ENCODE results near the gene JAZF1.

The JAZF1 gene

GRCh38 chr7:27996141-27996540 is 184.5 kb downstream of the JAZF1 start:
- Histone ChIP-seq H3K9me3 (replicated peaks; ENCODE audit: low read length) (no peaks in the 10 kb centered on the region), H3K27me3 (ENCODE audit: control insufficient read depth, insufficient read depth, low read length) (no peaks in the 10 kb centered on the region), H3K4me3 (ENCODE audit: low read length) (no peak overlapping the region), H3K9ac (ENCODE audit: low read depth, low read length) (no peak overlapping the region), H3K4me1 (ENCODE audit: control insufficient read depth, insufficient read depth, low read length) (peaks cover 10% of the 10 kb centered on the region), H3K36me3 (ENCODE audit: insufficient read depth, low read length) (no peaks in the 10 kb centered on the region), H3K4me2 (ENCODE audit: low read length) (no peak overlapping the region)

- Histone ChIP-seq H3K27me3 (ENCODE audit: control insufficient read depth, insufficient read depth, low read length) (no peaks in the 10 kb centered on the region), H3K4me3 (ENCODE audit: low read length) (no peak overlapping the region), H3K9ac (ENCODE audit: low read depth, low read length) (no peak overlapping the region), H3K9me3 (replicated peaks; ENCODE audit: low read length) (no peaks in the 10 kb centered on the region), H3K4me2 (ENCODE audit: low read length) (no peak overlapping the region), H3K4me1 (ENCODE audit: control insufficient read depth, insufficient read depth, low read length) (peaks cover 10% of the 10 kb centered on the region), H3K36me3 (ENCODE audit: insufficient read depth, low read length) (no peaks in the 10 kb centered on the region)
Measured at GRCh38 chr7:27995228-27995627, 185.4 kb downstream of the JAZF1 start.

- Histone ChIP-seq H3K4me3 (ENCODE audit: low read length) (no peak overlapping the region), H3K4me1 (ENCODE audit: control insufficient read depth, insufficient read depth, low read length) (peaks cover 10% of the 10 kb centered on the region), H3K27me3 (ENCODE audit: control insufficient read depth, insufficient read depth, low read length) (no peaks in the 10 kb centered on the region), H3K4me2 (ENCODE audit: low read length) (no peak overlapping the region), H3K9me3 (replicated peaks; ENCODE audit: low read length) (no peaks in the 10 kb centered on the region), H3K36me3 (ENCODE audit: insufficient read depth, low read length) (no peaks in the 10 kb centered on the region), H3K9ac (ENCODE audit: low read depth, low read length) (no peak overlapping the region)
Measured at GRCh38 chr7:27994639-27995038, 186.0 kb downstream of the JAZF1 start.

- no peak overlapping the region for H3K4me2 ChIP-seq (ENCODE audit: low read length)
- H3K36me3 ChIP-seq (ENCODE audit: insufficient read depth, low read length) = no peaks in the 10 kb centered on the region
- H3K9me3 ChIP-seq (replicated peaks; ENCODE audit: low read length) = no peaks in the 10 kb centered on the region
- H3K4me3 ChIP-seq (ENCODE audit: low read length) = no peak overlapping the region
- peaks cover 10% of the 10 kb centered on the region for H3K4me1 ChIP-seq (ENCODE audit: control insufficient read depth, insufficient read depth, low read length)
- no peak overlapping the region for H3K9ac ChIP-seq (ENCODE audit: low read depth, low read length)
- H3K27me3 ChIP-seq (ENCODE audit: control insufficient read depth, insufficient read depth, low read length) = no peaks in the 10 kb centered on the region
Measured at GRCh38 chr7:27992755-27993493, 187.7 kb downstream of the JAZF1 start.

- H3K9ac ChIP-seq (ENCODE audit: low read depth, low read length) = no peak overlapping the region
- H3K9me3 ChIP-seq (replicated peaks; ENCODE audit: low read length) = no peaks in the 10 kb centered on the region
- H3K4me1 ChIP-seq (ENCODE audit: control insufficient read depth, insufficient read depth, low read length) = peaks cover 10% of the 10 kb centered on the region
- H3K4me3 ChIP-seq (ENCODE audit: low read length) = no peak overlapping the region
- H3K4me2 ChIP-seq (ENCODE audit: low read length) = no peak overlapping the region
- H3K27me3 ChIP-seq (ENCODE audit: control insufficient read depth, insufficient read depth, low read length) = no peaks in the 10 kb centered on the region
- H3K36me3 ChIP-seq (ENCODE audit: insufficient read depth, low read length) = no peaks in the 10 kb centered on the region
Measured at GRCh38 chr7:27992097-27992496, 188.5 kb downstream of the JAZF1 start.

GRCh38 chr7:27991006-27991528 is 189.5 kb downstream of the JAZF1 start:
- Histone ChIP-seq H3K4me1 (ENCODE audit: control insufficient read depth, insufficient read depth, low read length) (peaks cover 10% of the 10 kb centered on the region), H3K9ac (ENCODE audit: low read depth, low read length) (no peak overlapping the region), H3K27me3 (ENCODE audit: control insufficient read depth, insufficient read depth, low read length) (no peaks in the 10 kb centered on the region), H3K9me3 (replicated peaks; ENCODE audit: low read length) (no peaks in the 10 kb centered on the region), H3K36me3 (ENCODE audit: insufficient read depth, low read length) (no peaks in the 10 kb centered on the region), H3K4me3 (ENCODE audit: low read length) (no peak overlapping the region), H3K4me2 (ENCODE audit: low read length) (no peak overlapping the region)

GRCh38 chr7:27976531-27976930 is 204.1 kb downstream of the JAZF1 start:
- no peak overlapping the region for H3K4me2 ChIP-seq (ENCODE audit: low read length)
- peaks cover 3% of the 10 kb centered on the region for H3K4me1 ChIP-seq (ENCODE audit: control insufficient read depth, insufficient read depth, low read length)
- H3K36me3 ChIP-seq (ENCODE audit: insufficient read depth, low read length) = no peaks in the 10 kb centered on the region
- H3K27me3 ChIP-seq (ENCODE audit: control insufficient read depth, insufficient read depth, low read length) = no peaks in the 10 kb centered on the region
- no peaks in the 10 kb centered on the region for H3K9me3 ChIP-seq (replicated peaks; ENCODE audit: low read length)
- H3K9ac ChIP-seq (ENCODE audit: low read depth, low read length) = no peak overlapping the region
- no peak overlapping the region for H3K4me3 ChIP-seq (ENCODE audit: low read length)

- no peaks in the 10 kb centered on the region for H3K9me3 ChIP-seq (replicated peaks; ENCODE audit: low read length)
- H3K27me3 ChIP-seq (ENCODE audit: control insufficient read depth, insufficient read depth, low read length) = no peaks in the 10 kb centered on the region
- H3K9ac ChIP-seq (ENCODE audit: low read depth, low read length) = no peak overlapping the region
- no peaks in the 10 kb centered on the region for H3K36me3 ChIP-seq (ENCODE audit: insufficient read depth, low read length)
- no peak overlapping the region for H3K4me3 ChIP-seq (ENCODE audit: low read length)
- no peak overlapping the region for H3K4me2 ChIP-seq (ENCODE audit: low read length)
- H3K4me1 ChIP-seq (ENCODE audit: control insufficient read depth, insufficient read depth, low read length) = peaks cover 3% of the 10 kb centered on the region
Measured at GRCh38 chr7:27973625-27974024, 207.0 kb downstream of the JAZF1 start.

GRCh38 chr7:27972276-27972675 is 208.3 kb downstream of the JAZF1 start:
- no peaks in the 10 kb centered on the region for H3K9me3 ChIP-seq (replicated peaks; ENCODE audit: low read length)
- H3K36me3 ChIP-seq (ENCODE audit: insufficient read depth, low read length) = no peaks in the 10 kb centered on the region
- no peak overlapping the region for H3K4me3 ChIP-seq (ENCODE audit: low read length)
- H3K4me2 ChIP-seq (ENCODE audit: low read length) = no peak overlapping the region
- no peak overlapping the region for H3K9ac ChIP-seq (ENCODE audit: low read depth, low read length)
- peaks cover 3% of the 10 kb centered on the region for H3K4me1 ChIP-seq (ENCODE audit: control insufficient read depth, insufficient read depth, low read length)
- H3K27me3 ChIP-seq (ENCODE audit: control insufficient read depth, insufficient read depth, low read length) = no peaks in the 10 kb centered on the region

GRCh38 chr7:27971171-27971812 is 209.3 kb downstream of the JAZF1 start:
- Histone ChIP-seq H3K4me2 (ENCODE audit: low read length) (no peak overlapping the region), H3K4me1 (ENCODE audit: control insufficient read depth, insufficient read depth, low read length) (peaks cover 3% of the 10 kb centered on the region)

GRCh38 chr7:27970350-27970749 is 210.2 kb downstream of the JAZF1 start:
- no peaks in the 10 kb centered on the region for H3K9me3 ChIP-seq (replicated peaks; ENCODE audit: low read length)
- no peak overlapping the region for H3K4me3 ChIP-seq (ENCODE audit: low read length)
- H3K27me3 ChIP-seq (ENCODE audit: control insufficient read depth, insufficient read depth, low read length) = no peaks in the 10 kb centered on the region
- no peaks in the 10 kb centered on the region for H3K4me1 ChIP-seq (ENCODE audit: control insufficient read depth, insufficient read depth, low read length)
- no peak overlapping the region for H3K4me2 ChIP-seq (ENCODE audit: low read length)
- H3K36me3 ChIP-seq (ENCODE audit: insufficient read depth, low read length) = no peaks in the 10 kb centered on the region
- no peak overlapping the region for H3K9ac ChIP-seq (ENCODE audit: low read depth, low read length)

More at GRCh38 chr7:27971171-27971812, 209.3 kb downstream of the JAZF1 start:
- H3K9ac ChIP-seq (ENCODE audit: low read depth, low read length) = no peak overlapping the region
- H3K9me3 ChIP-seq (replicated peaks; ENCODE audit: low read length) = no peaks in the 10 kb centered on the region
- H3K36me3 ChIP-seq (ENCODE audit: insufficient read depth, low read length) = no peaks in the 10 kb centered on the region
- H3K4me3 ChIP-seq (ENCODE audit: low read length) = no peak overlapping the region
- no peaks in the 10 kb centered on the region for H3K27me3 ChIP-seq (ENCODE audit: control insufficient read depth, insufficient read depth, low read length)

GRCh38 chr7:27969346-27969745 is 211.2 kb downstream of the JAZF1 start:
- H3K4me3 ChIP-seq (ENCODE audit: low read length) = no peak overlapping the region
- no peak overlapping the region for H3K9ac ChIP-seq (ENCODE audit: low read depth, low read length)
- no peaks in the 10 kb centered on the region for H3K27me3 ChIP-seq (ENCODE audit: control insufficient read depth, insufficient read depth, low read length)
- H3K4me1 ChIP-seq (ENCODE audit: control insufficient read depth, insufficient read depth, low read length) = no peaks in the 10 kb centered on the region
- no peak overlapping the region for H3K4me2 ChIP-seq (ENCODE audit: low read length)
- no peaks in the 10 kb centered on the region for H3K9me3 ChIP-seq (replicated peaks; ENCODE audit: low read length)
- no peaks in the 10 kb centered on the region for H3K36me3 ChIP-seq (ENCODE audit: insufficient read depth, low read length)

All from skeletal muscle satellite cell (primary cell).